ENCODE measurements around the gene LMO1. TPM values are rescaled to one million over a fixed set of nuclear protein-coding genes. Genes with fewer than 3 reads are reported as not detected.

Gene LMO1
- total RNA-seq, 3 donors from 2014 or later (not counting 1 experiment from before 2014, with no cell fraction given), result not detected

- H3K9me3 Mint-ChIP-seq, result no peaks in the 10 kb centered on the region
- peaks cover 3% of the 10 kb centered on the region for H3K27me3 ChIP-seq (ENCODE audit: control insufficient read depth, insufficient read depth, low read length)
- H3K36me3 Mint-ChIP-seq, result no peaks in the 10 kb centered on the region
- H3K4me1 ChIP-seq (ENCODE audit: control insufficient read depth, insufficient read depth, low read length), result no peaks in the 10 kb centered on the region
- H3K9me3 ChIP-seq (ENCODE audit: control insufficient read depth, insufficient read depth, low read length), result no peaks in the 10 kb centered on the region
- H3K4me3 Mint-ChIP-seq, result no peak overlapping the region
- H3K36me3 ChIP-seq (ENCODE audit: control insufficient read depth, insufficient read depth, low read length), result no peaks in the 10 kb centered on the region
- H3K27ac ChIP-seq (ENCODE audit: low read length), result no peak overlapping the region
- DNase-seq (no peak), ATAC-seq (no peak)
- peaks cover 13 to 17% of the 10 kb centered on the region in 2 donors for H3K27me3 Mint-ChIP-seq (ENCODE audit: low read depth in 2 of 2)
- intact Hi-C loops (cut with micrococcal nuclease), result no loop called here
- no peak overlapping the region for H3K27ac Mint-ChIP-seq
- 58% methylated on average over 3 of the region's 3 CpGs for WGBS (ENCODE audit: insufficient coverage)
- TF ChIP-seq, protein P1, sequence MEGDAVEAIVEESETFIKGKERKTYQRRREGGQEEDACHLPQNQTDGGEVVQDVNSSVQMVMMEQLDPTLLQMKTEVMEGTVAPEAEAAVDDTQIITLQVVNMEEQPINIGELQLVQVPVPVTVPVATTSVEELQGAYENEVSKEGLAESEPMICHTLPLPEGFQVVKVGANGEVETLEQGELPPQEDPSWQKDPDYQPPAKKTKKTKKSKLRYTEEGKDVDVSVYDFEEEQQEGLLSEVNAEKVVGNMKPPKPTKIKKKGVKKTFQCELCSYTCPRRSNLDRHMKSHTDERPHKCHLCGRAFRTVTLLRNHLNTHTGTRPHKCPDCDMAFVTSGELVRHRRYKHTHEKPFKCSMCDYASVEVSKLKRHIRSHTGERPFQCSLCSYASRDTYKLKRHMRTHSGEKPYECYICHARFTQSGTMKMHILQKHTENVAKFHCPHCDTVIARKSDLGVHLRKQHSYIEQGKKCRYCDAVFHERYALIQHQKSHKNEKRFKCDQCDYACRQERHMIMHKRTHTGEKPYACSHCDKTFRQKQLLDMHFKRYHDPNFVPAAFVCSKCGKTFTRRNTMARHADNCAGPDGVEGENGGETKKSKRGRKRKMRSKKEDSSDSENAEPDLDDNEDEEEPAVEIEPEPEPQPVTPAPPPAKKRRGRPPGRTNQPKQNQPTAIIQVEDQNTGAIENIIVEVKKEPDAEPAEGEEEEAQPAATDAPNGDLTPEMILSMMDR (IDR thresholded peaks at IDR 0.05), result no peak
- H3K4me3 ChIP-seq (ENCODE audit: low read length), result no peak overlapping the region
- no peaks in the 10 kb centered on the region for H3K4me1 Mint-ChIP-seq
Measured at GRCh38 chr11:8288166-8288772, 24.6 kb upstream of the LMO1 start.

DNA sequence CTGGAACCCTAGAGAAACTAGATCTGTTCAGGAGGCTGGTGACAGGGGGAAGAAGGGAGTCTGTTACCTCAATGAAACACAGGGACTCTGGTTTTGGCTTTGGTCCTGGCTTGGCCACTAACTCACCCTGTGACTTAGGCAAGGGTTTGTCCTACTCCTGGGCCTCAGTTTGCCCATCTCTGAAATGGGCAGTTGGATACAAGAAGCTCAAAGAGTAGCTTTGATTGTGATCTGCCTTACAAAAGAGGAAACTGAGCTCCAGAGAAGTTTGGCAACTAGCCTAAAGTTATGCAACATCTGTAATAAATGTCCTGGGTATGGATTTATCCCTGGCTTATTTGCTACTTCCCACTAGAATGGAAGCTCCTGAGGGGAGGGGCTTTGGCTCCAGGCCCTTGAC lies 24.0 kb upstream of the LMO1 start:
- ATAC-seq (no peak), DNase-seq (no peak)
- Histone ChIP-seq H3K9me3 (ENCODE audit: control insufficient read depth, insufficient read depth, low read length) (no peaks in the 10 kb centered on the region), H3K27ac (ENCODE audit: low read length) (no peak overlapping the region), H3K4me3 (ENCODE audit: low read length) (no peak overlapping the region), H3K36me3 (ENCODE audit: control insufficient read depth, insufficient read depth, low read length) (no peaks in the 10 kb centered on the region), H3K4me1 (ENCODE audit: control insufficient read depth, insufficient read depth, low read length) (no peaks in the 10 kb centered on the region), H3K27me3 (ENCODE audit: control insufficient read depth, insufficient read depth, low read length) (peaks cover 3% of the 10 kb centered on the region)
- Mint-ChIP-seq H3K4me1 (no peaks in the 10 kb centered on the region), H3K4me3 (no peak overlapping the region), H3K27ac (no peak overlapping the region), H3K36me3 (no peaks in the 10 kb centered on the region), H3K9me3 (no peaks in the 10 kb centered on the region), H3K27me3 (ENCODE audit: low read depth in 2 of 2) (peaks cover 13 to 17% of the 10 kb centered on the region in 2 donors)
- TF ChIP-seq, protein P1 (IDR thresholded peaks at IDR 0.05), result no peak
- intact Hi-C loops (cut with micrococcal nuclease), result no loop called here

DNA sequence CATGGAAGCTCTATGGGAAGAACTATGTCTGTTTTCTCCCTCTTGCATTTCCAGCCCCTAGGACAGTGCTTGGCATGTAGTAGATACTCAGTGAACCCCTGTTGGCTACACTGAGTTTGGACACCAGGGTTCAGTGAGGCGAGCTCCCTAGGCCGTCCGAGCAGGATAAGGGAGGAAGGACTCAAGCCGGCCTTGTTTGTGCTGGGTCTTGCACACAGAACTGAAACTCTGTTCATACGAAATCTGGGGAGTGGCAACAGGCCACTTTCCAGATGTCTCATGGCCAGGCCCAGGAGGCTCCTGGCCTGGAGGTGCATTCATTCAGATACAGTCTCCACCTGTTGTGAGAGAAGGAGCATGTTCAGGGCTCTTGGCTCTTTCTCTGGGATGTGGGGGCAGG lies 23.6 kb upstream of the LMO1 start:
- 82% methylated on average over 5 of the region's 5 CpGs for WGBS (ENCODE audit: insufficient coverage)
- Histone ChIP-seq H3K4me1 (ENCODE audit: control insufficient read depth, insufficient read depth, low read length) (no peaks in the 10 kb centered on the region), H3K36me3 (ENCODE audit: control insufficient read depth, insufficient read depth, low read length) (no peaks in the 10 kb centered on the region), H3K9me3 (ENCODE audit: control insufficient read depth, insufficient read depth, low read length) (no peaks in the 10 kb centered on the region), H3K27me3 (ENCODE audit: control insufficient read depth, insufficient read depth, low read length) (peaks cover 3% of the 10 kb centered on the region), H3K27ac (ENCODE audit: low read length) (no peak overlapping the region), H3K4me3 (ENCODE audit: low read length) (no peak overlapping the region)
- Mint-ChIP-seq H3K9me3 (no peaks in the 10 kb centered on the region), H3K4me1 (no peaks in the 10 kb centered on the region), H3K4me3 (no peak overlapping the region), H3K27ac (no peak overlapping the region), H3K27me3 (ENCODE audit: low read depth in 2 of 2) (peaks cover 13 to 17% of the 10 kb centered on the region in 2 donors), H3K36me3 (no peaks in the 10 kb centered on the region)
- TF ChIP-seq, protein P1 (IDR thresholded peaks at IDR 0.05), result no peak
- intact Hi-C loops (cut with micrococcal nuclease), result no loop called here
- DNase-seq (no peak), ATAC-seq (no peak)

- Histone ChIP-seq H3K36me3 (ENCODE audit: control insufficient read depth, insufficient read depth, low read length) (no peaks in the 10 kb centered on the region), H3K4me3 (ENCODE audit: low read length) (no peak overlapping the region), H3K9me3 (ENCODE audit: control insufficient read depth, insufficient read depth, low read length) (no peaks in the 10 kb centered on the region), H3K4me1 (ENCODE audit: control insufficient read depth, insufficient read depth, low read length) (no peaks in the 10 kb centered on the region), H3K27ac (ENCODE audit: low read length) (no peak overlapping the region), H3K27me3 (ENCODE audit: control insufficient read depth, insufficient read depth, low read length) (peaks cover 3% of the 10 kb centered on the region)
- TF ChIP-seq, protein P1 (IDR thresholded peaks at IDR 0.05), result no peak
- Mint-ChIP-seq H3K4me3 (no peak overlapping the region), H3K9me3 (no peaks in the 10 kb centered on the region), H3K4me1 (no peaks in the 10 kb centered on the region), H3K36me3 (no peaks in the 10 kb centered on the region), H3K27ac (no peak overlapping the region), H3K27me3 (ENCODE audit: low read depth in 2 of 2) (peaks cover 13 to 17% of the 10 kb centered on the region in 2 donors)
- WGBS (ENCODE audit: insufficient coverage), result 86% methylated on average over 2 of the region's 2 CpGs
- no peak for DNase-seq
- ATAC-seq, result no peak
- intact Hi-C loops (cut with micrococcal nuclease), result no loop called here
Measured at GRCh38 chr11:8286886-8287285, 23.2 kb upstream of the LMO1 start.
